Measurements from ENCODE around the gene PCNT. TPM values are rescaled to one million over a fixed set of nuclear protein-coding genes. Genes with fewer than 3 reads are reported as not detected.

PCNT gene
- total RNA-seq, 3 donors from 2014 or later = 20.4 to 36.9 (median 26.1) TPM

GRCh38 chr21:46411236-46411635 is 87.3 kb downstream of the PCNT start:
- Histone ChIP-seq H3K36me3 (ENCODE audit: low read depth) (no peaks in the 10 kb centered on the region), H3K4me3 (no peak overlapping the region), H3K9me3 (no peaks in the 10 kb centered on the region), H3K4me1 (ENCODE audit: low read depth) (no peaks in the 10 kb centered on the region)
- DNase-seq (peak in 1 of 3 donors; percentile 31), ATAC-seq (no peak)
- intact Hi-C loops (cut with DNase I, micrococcal nuclease) = loop anchor here in 1 of 2 donors (10.0 kb wide), 1 partner anchor 56 kb away; no protein-coding TSS in a partner anchor
- TF ChIP-seq CTCF (IDR thresholded peaks at IDR 0.05) = no peak

GRCh38 chr21:46411691-46412090 is 87.7 kb downstream of the PCNT start:
- peak in 1 of 3 donors; percentile 35 for DNase-seq
- Histone ChIP-seq H3K4me3 (no peak overlapping the region), H3K9me3 (no peaks in the 10 kb centered on the region), H3K4me1 (ENCODE audit: low read depth) (no peaks in the 10 kb centered on the region), H3K36me3 (ENCODE audit: low read depth) (no peaks in the 10 kb centered on the region)
- intact Hi-C loops (cut with DNase I, micrococcal nuclease) = loop anchor here in 1 of 2 donors (10.0 kb wide), 1 partner anchor 57 kb away; no protein-coding TSS in a partner anchor
- no peak for TF ChIP-seq CTCF (IDR thresholded peaks at IDR 0.05)
- no peak for ATAC-seq

- Histone ChIP-seq H3K36me3 (ENCODE audit: low read depth) (no peaks in the 10 kb centered on the region), H3K4me3 (no peak overlapping the region), H3K9me3 (no peaks in the 10 kb centered on the region), H3K4me1 (ENCODE audit: low read depth) (no peaks in the 10 kb centered on the region)
- intact Hi-C loops (cut with DNase I, micrococcal nuclease) = loop anchor here in 1 of 2 donors (10.0 kb wide), 1 partner anchor 58 kb away; no protein-coding TSS in a partner anchor
- TF ChIP-seq CTCF (IDR thresholded peaks at IDR 0.05) = no peak
- DNase-seq (peak in 1 of 3 donors; percentile 19), ATAC-seq (no peak)
Measured at GRCh38 chr21:46412521-46413364, 88.8 kb downstream of the PCNT start.

- TF ChIP-seq CTCF (IDR thresholded peaks at IDR 0.05) = no peak
Measured at GRCh38 chr21:46413365-46413696, 89.4 kb downstream of the PCNT start.

GRCh38 chr21:46414965-46415275 is 91.0 kb downstream of the PCNT start:
- no peak for TF ChIP-seq CTCF (IDR thresholded peaks at IDR 0.05)
- intact Hi-C loops (cut with DNase I, micrococcal nuclease) = loop anchor here in 1 of 2 donors (10.0 kb wide), 1 partner anchor 60 kb away; no protein-coding TSS in a partner anchor
- Histone ChIP-seq H3K9me3 (no peaks in the 10 kb centered on the region), H3K4me1 (ENCODE audit: low read depth) (no peaks in the 10 kb centered on the region), H3K36me3 (ENCODE audit: low read depth) (no peaks in the 10 kb centered on the region), H3K4me3 (no peak overlapping the region)
- DNase-seq (peak in 1 of 3 donors; percentile 13), ATAC-seq (no peak)

More at GRCh38 chr21:46413365-46413696, 89.4 kb downstream of the PCNT start:
- no peak for ATAC-seq
- no peaks in the 10 kb centered on the region for H3K36me3 ChIP-seq (ENCODE audit: low read depth)
- H3K4me1 ChIP-seq (ENCODE audit: low read depth) = no peaks in the 10 kb centered on the region
- no peaks in the 10 kb centered on the region for H3K9me3 ChIP-seq
- DNase-seq = peak in 1 of 3 donors; percentile 16
- H3K4me3 ChIP-seq = no peak overlapping the region
- intact Hi-C loops (cut with DNase I, micrococcal nuclease) = loop anchor here in 1 of 2 donors (10.0 kb wide), 1 partner anchor 59 kb away; no protein-coding TSS in a partner anchor
